IPS-18c (cell line): Measurements from ENCODE around the gene ZNF18.

Experiments
- H3K4me3 ChIP-seq: 2 replicates; pipeline ENCODE4 v1.7.0; 2013; ENCODE audit warnings: low read depth, mild to moderate bottlenecking, low read length, moderate library complexity; ENCODE audit not compliant: insufficient read depth
- H3K9me3 ChIP-seq: one replicate; pipeline ENCODE4 v1.6.1; 2013; ENCODE audit warnings: mild to moderate bottlenecking, low read length, moderate library complexity; ENCODE audit not compliant: control insufficient read depth, insufficient read depth

ZNF18 gene

GRCh38 chr17:11997147-11997971 is at the start of gene ZNF18:
TSS of gene ZNF18 (minus strand) at chr17:11997475. CDS start at chr17:11992829, 4,646 bp downstream.
- H3K4me3 ChIP-seq: peak within 1 kb of the TSS; percentile 88
- no peaks in the 10 kb centered on the region for H3K9me3 ChIP-seq

GRCh38 chr17:12046786-12047185 is 49.5 kb upstream of the ZNF18 start:
- no peaks in the 10 kb centered on the region for H3K9me3 ChIP-seq
- no peak overlapping the region for H3K4me3 ChIP-seq

GRCh38 chr17:12043702-12044101 is 46.4 kb upstream of the ZNF18 start:
- H3K9me3 ChIP-seq: no peaks in the 10 kb centered on the region
- H3K4me3 ChIP-seq: no peak overlapping the region

- no peak overlapping the region for H3K4me3 ChIP-seq
- no peaks in the 10 kb centered on the region for H3K9me3 ChIP-seq
Observed at GRCh38 chr17:12041312-12041711, 44.0 kb upstream of the ZNF18 start.

- Histone ChIP-seq H3K9me3 (no peaks in the 10 kb centered on the region), H3K4me3 (no peak overlapping the region)
Observed at GRCh38 chr17:12040478-12040877, 43.2 kb upstream of the ZNF18 start.

GRCh38 chr17:12037970-12038369 is 40.7 kb upstream of the ZNF18 start:
- Histone ChIP-seq H3K9me3 (no peaks in the 10 kb centered on the region), H3K4me3 (no peak overlapping the region)

- Histone ChIP-seq H3K9me3 (no peaks in the 10 kb centered on the region), H3K4me3 (no peak overlapping the region)
Observed at GRCh38 chr17:12035673-12036072, 38.4 kb upstream of the ZNF18 start.

GRCh38 chr17:12034538-12034937 is 37.3 kb upstream of the ZNF18 start:
- no peak overlapping the region for H3K4me3 ChIP-seq
- no peaks in the 10 kb centered on the region for H3K9me3 ChIP-seq

GRCh38 chr17:12028611-12029010 is 31.3 kb upstream of the ZNF18 start:
- Histone ChIP-seq H3K9me3 (no peaks in the 10 kb centered on the region), H3K4me3 (no peak overlapping the region)

- Histone ChIP-seq H3K4me3 (no peak overlapping the region), H3K9me3 (no peaks in the 10 kb centered on the region)
Observed at GRCh38 chr17:12027658-12028057, 30.4 kb upstream of the ZNF18 start.

GRCh38 chr17:12024327-12024726 is 27.1 kb upstream of the ZNF18 start:
- no peak overlapping the region for H3K4me3 ChIP-seq

GRCh38 chr17:12022310-12022709 is 25.0 kb upstream of the ZNF18 start:
- Histone ChIP-seq H3K4me3 (no peak overlapping the region), H3K9me3 (no peaks in the 10 kb centered on the region)

More at GRCh38 chr17:12024327-12024726, 27.1 kb upstream of the ZNF18 start:
- H3K9me3 ChIP-seq: no peaks in the 10 kb centered on the region

- no peaks in the 10 kb centered on the region for H3K9me3 ChIP-seq
- peak overlapping the region; percentile 73 for H3K4me3 ChIP-seq
Observed at GRCh38 chr17:12021623-12022140, 24.4 kb upstream of the ZNF18 start.

- H3K4me3 ChIP-seq: peak within 1 kb of the TSS; percentile 73
Observed at GRCh38 chr17:12020642-12021622, 23.7 kb upstream of the ZNF18 start, which contains the start of gene MAP2K4. TSS of gene MAP2K4 (plus strand) at chr17:12020877. CDS start at chr17:12020887, 10 bp downstream.

GRCh38 chr17:12007466-12007865 is 10.2 kb upstream of the ZNF18 start:
- Histone ChIP-seq H3K9me3 (no peaks in the 10 kb centered on the region), H3K4me3 (no peak overlapping the region)

More at GRCh38 chr17:12020642-12021622, 23.7 kb upstream of the ZNF18 start, which contains the start of gene MAP2K4:
- no peaks in the 10 kb centered on the region for H3K9me3 ChIP-seq

- Histone ChIP-seq H3K9me3 (no peaks in the 10 kb centered on the region), H3K4me3 (no peak overlapping the region)
Observed at GRCh38 chr17:11999696-12000095, 2.4 kb upstream of the ZNF18 start.

- no peaks in the 10 kb centered on the region for H3K9me3 ChIP-seq
- peak overlapping the region; percentile 61 for H3K4me3 ChIP-seq
Observed at GRCh38 chr17:11997972-11998233, 628 bp upstream of the ZNF18 start.
